HG03558 (cell line): ENCODE measurements around the gene WDR82.

Experiments used
- ATAC-seq: cut with Tn5 transposase; IDR thresholded peaks from one replicate; pipeline ENCODE4 v1.9.1; 2021; ENCODE audit warnings: moderate number of reproducible peaks; ENCODE audit not compliant: unreplicated experiment; ENCODE audit errors: extremely low read depth

WDR82 gene

DNA sequence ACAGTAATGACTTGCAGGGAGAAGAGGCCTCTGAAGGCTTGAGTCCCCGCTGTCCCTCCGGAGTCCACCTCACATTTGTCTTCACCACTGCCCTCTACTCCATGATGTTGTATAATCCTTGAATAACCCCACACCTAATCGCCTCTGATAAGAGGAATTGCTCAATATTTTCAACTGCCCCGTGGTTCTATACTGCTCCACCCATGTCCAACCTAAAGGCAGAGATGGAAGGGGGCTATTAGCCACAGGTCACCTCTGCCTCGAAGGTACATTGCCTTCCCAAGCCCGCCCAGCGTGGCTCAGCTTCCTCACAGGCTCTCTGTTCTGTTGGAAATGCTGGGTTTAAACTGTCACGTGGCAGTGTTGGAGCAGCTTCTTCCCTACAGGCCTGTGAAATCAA, 65.4 kb downstream of the WDR82 start:
- ATAC-seq = no peak

DNA sequence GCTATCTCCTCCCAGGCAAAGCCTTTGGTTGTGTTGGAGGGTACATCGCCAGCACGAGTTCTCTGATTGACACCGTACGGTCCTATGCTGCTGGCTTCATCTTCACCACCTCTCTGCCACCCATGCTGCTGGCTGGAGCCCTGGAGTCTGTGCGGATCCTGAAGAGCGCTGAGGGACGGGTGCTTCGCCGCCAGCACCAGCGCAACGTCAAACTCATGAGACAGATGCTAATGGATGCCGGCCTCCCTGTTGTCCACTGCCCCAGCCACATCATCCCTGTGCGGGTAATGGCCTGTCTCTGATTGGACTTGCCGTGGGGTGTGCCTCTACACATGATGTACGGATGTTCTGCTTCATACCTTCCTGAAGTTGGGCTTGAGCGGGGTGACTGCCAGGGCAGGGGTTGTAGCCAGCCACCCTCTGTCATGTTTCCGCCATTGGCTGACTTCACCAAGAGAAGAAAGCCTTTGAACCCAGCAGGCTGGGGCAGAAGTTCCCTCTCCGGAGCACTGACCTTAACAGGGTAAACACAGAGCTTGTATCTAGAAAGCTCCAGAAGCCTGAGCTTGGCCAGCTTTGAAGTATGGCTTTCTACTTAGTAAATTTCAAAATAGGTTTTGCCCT, 67.1 kb downstream of the WDR82 start:
- ATAC-seq = no peak

DNA sequence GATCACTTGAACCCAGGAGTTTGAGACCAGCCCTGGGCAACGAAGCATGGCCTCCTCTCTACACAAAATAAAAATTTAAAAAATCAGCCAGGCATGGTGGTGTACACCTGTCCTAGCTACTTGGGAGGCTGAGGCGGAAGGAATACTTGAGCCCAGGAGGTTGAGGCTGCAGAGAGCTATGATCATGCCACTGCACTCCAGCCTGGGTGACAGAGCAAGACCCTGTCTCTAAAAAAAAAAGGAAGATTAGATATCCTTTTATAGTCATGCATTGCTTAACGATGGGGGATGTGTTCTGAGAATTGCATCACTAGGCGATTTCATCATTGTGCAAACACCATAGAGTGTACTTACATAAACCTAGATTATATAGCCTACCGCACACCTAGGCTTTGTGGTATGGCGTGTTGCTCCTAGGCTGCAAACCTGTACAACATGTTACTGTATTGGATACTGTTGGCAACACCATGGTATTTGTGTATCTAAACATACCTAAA, 67.9 kb downstream of the WDR82 start:
- no peak for ATAC-seq

DNA sequence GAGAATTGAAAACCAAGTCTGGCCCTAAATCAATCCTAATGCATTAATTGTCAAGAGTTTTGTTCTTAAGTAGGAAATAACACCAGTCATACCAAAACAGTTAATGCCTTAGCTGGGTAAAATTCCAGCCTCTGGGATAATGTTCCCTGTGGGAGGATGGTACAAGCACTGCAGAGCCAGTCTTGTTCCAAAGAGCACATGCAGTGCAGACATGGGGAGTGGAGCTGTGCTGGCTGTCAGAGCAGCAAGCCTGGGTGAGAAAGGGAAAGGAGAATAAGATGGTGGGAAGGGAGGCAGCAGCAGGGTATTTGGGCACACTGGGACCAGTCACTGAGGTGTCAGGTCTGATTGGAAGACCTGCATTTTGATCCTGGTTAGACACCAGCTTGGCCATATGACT, 68.4 kb downstream of the WDR82 start:
- no peak for ATAC-seq

DNA sequence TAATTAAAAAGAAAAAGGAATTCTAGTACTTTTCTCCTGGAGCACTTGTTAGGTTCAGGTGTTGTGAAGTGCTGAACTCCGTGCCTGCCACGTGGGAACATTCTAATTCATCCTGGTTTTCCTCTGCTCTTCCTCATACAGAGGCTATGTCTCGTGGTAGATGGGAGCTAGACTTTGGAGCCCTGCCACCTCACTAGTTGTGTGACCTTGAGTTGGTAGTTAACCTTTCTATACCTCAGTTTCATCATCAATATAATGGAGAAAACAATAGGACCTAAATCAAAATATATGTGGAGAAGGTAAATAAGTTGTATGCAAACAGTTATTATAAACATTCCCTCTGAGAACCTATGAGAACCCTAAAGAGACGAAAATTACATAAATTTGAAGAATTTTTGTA, 69.9 kb downstream of the WDR82 start:
- ATAC-seq = no peak

DNA sequence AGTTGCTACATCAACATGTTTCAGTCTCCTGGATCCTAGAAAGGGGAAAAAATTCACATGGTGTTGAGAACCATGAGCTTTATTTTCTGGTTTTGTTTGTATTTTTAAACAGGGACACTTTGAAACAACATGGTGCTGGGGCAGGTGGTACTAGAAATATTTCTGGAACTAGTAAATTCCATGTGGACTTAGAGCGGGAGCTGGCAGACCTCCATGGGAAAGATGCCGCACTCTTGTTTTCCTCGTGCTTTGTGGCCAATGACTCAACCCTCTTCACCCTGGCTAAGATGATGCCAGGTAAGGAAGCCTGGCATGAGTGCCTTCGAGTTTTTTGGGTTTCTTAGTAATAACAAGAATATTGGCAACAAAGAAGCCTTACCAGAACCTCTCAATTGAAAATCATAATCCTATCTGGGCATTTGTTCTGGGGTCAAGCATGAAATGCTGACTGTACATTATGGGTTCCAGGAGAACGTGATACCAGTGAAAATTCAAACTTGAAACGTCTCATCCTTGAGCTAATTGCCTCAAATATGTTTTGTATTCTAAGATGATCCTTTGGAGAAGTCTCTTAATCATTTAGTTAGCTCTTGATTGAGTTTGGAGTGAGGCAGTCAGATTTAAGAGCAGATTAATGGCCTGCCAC, 72.6 kb downstream of the WDR82 start:
- no peak for ATAC-seq
